ENCODE results near the gene ERMAP.
A peak's percentile ranks its signal among the peaks of the same experiment; 100 is the strongest.
"Not testable (repeated sequence)": the region's sequence is repeated elsewhere in the genome, so short reads cannot be mapped to it uniquely, and the experiment has no call there.

The ERMAP gene

GRCh38 chr1:42807056-42807668 lies 9.8 kb upstream of the ERMAP start:
- no peak for DNase-seq (ENCODE audit: low read depth)

- not testable (repeated sequence) for DNase-seq (ENCODE audit: low read depth)
Measured at GRCh38 chr1:42814815-42815214, 2.1 kb upstream of the ERMAP start.

- DNase-seq (ENCODE audit: low read depth) = no peak
Measured at GRCh38 chr1:42815941-42816584, 859 bp upstream of the ERMAP start.

- no peak for DNase-seq (ENCODE audit: low read depth)
Measured at GRCh38 chr1:42817440-42817767, 482 bp downstream of the ERMAP start.

GRCh38 chr1:42817976-42818375 lies 1.1 kb downstream of the ERMAP start:
- no peak for DNase-seq (ENCODE audit: low read depth)

- no peak for DNase-seq (ENCODE audit: low read depth)
Measured at GRCh38 chr1:42820813-42821212, 3.9 kb downstream of the ERMAP start.

GRCh38 chr1:42821690-42822089 lies 4.8 kb downstream of the ERMAP start:
- DNase-seq (ENCODE audit: low read depth) = no peak

- DNase-seq (ENCODE audit: low read depth) = no peak
Measured at GRCh38 chr1:42822800-42823392, 6.0 kb downstream of the ERMAP start.

- no peak for DNase-seq (ENCODE audit: low read depth)
Measured at GRCh38 chr1:42824481-42825035, 7.6 kb downstream of the ERMAP start.

GRCh38 chr1:42825036-42825851 lies 8.3 kb downstream of the ERMAP start:
- DNase-seq (ENCODE audit: low read depth) = peak; percentile 81

GRCh38 chr1:42830631-42831030 lies 13.7 kb downstream of the ERMAP start:
- no peak for DNase-seq (ENCODE audit: low read depth)

GRCh38 chr1:42831273-42831672 lies 14.4 kb downstream of the ERMAP start:
- DNase-seq (ENCODE audit: low read depth) = no peak

GRCh38 chr1:42832641-42833240 lies 15.8 kb downstream of the ERMAP start:
- no peak for DNase-seq (ENCODE audit: low read depth)

GRCh38 chr1:42833981-42834380 lies 17.1 kb downstream of the ERMAP start:
- no peak for DNase-seq (ENCODE audit: low read depth)

- no peak for DNase-seq (ENCODE audit: low read depth)
Measured at GRCh38 chr1:42834803-42835202, 17.9 kb downstream of the ERMAP start.

GRCh38 chr1:42835422-42835821 lies 18.5 kb downstream of the ERMAP start:
- DNase-seq (ENCODE audit: low read depth) = no peak

GRCh38 chr1:42837709-42838108 lies 20.8 kb downstream of the ERMAP start:
- no peak for DNase-seq (ENCODE audit: low read depth)

GRCh38 chr1:42838482-42839190 lies 21.7 kb downstream of the ERMAP start:
- DNase-seq (ENCODE audit: low read depth) = no peak

GRCh38 chr1:42841010-42841409 lies 24.1 kb downstream of the ERMAP start:
- no peak for DNase-seq (ENCODE audit: low read depth)

GRCh38 chr1:42841440-42842147 lies 24.7 kb downstream of the ERMAP start:
- no peak for DNase-seq (ENCODE audit: low read depth)

GRCh38 chr1:42844592-42845140 lies 27.7 kb downstream of the ERMAP start:
- DNase-seq (ENCODE audit: low read depth) = no peak

Measured in CMK (cell line).